Measurements from ENCODE around the gene DOCK9.

DNA sequence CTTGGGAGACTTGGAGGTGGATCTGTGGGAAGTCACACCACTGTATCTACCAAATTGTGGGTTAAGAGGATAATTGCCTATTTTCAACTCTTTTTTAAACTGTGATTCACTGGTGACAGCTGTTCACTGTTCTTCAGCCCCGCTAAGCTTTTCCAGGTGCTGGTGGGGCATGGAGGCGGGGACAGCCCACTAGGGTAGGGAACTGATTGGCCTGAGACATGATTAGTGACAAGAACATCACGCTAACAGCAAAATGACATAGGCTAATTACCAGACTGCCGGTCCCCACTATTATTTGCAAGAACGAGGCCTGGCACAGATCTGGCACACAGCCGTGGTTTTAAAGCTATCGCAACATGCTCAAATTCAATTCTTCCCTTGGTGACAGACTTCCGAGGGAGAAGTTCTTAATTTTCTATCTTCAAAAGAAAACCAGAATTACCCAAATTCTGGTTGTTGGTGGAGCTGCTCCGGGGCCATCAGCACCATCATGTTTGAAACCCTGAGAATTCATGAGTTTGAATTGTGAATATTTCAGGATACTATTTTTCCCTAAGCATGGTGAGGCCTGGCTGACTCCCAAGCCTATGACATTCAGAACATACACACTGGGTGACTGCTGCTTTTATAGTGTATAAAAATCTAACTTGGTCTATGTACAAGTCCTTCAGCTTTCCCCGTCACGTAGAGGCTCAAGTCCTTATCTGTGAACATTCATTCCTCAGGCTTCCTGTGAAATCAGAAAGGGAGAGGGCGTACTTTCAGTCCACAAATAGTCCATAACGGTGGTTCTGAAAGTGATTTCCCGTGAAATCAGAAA, 17.9 kb downstream of the DOCK9 start:
- TF ChIP-seq CTCF (IDR thresholded peaks at IDR 0.05 in 4 of 5, conservative IDR thresholded peaks at IDR 0.05 in 1 of 5) = no peak
- TF ChIP-seq POLR2A (IDR thresholded peaks at IDR 0.05) = no peak

Measured in gastrocnemius medialis (tissue), 4 donors.